ENCODE measurements around the gene RAB24.
A peak's percentile ranks its signal among the peaks of the same experiment; 100 is the strongest.

Gene RAB24

GRCh38 chr5:177330991-177331842 is 27.7 kb upstream of the RAB24 start:
- Histone ChIP-seq H3K4me1 (ENCODE audit: control insufficient read depth, insufficient read depth, low read length) (peaks cover 4% of the 10 kb centered on the region), H3K36me3 (ENCODE audit: control insufficient read depth, insufficient read depth, low read length) (peaks cover 28% of the 10 kb centered on the region)

GRCh38 chr5:177329883-177330282 is 26.4 kb upstream of the RAB24 start:
- H3K4me3 ChIP-seq (ENCODE audit: low read length): no peak overlapping the region
- peaks cover 19% of the 10 kb centered on the region for H3K36me3 ChIP-seq (ENCODE audit: control insufficient read depth, insufficient read depth, low read length)
- H3K27me3 ChIP-seq (ENCODE audit: control insufficient read depth, insufficient read depth, low read length): no peaks in the 10 kb centered on the region
- H3K9me3 ChIP-seq (ENCODE audit: control insufficient read depth, low read length): no peaks in the 10 kb centered on the region
- H3K4me1 ChIP-seq (ENCODE audit: control insufficient read depth, insufficient read depth, low read length): peaks cover 15% of the 10 kb centered on the region
- H3K9ac ChIP-seq (ENCODE audit: low read length): no peak overlapping the region

More at GRCh38 chr5:177330991-177331842, 27.7 kb upstream of the RAB24 start:
- no peaks in the 10 kb centered on the region for H3K9me3 ChIP-seq (ENCODE audit: control insufficient read depth, low read length)
- no peaks in the 10 kb centered on the region for H3K27me3 ChIP-seq (ENCODE audit: control insufficient read depth, insufficient read depth, low read length)
- H3K4me3 ChIP-seq (ENCODE audit: low read length): no peak overlapping the region
- no peak overlapping the region for H3K9ac ChIP-seq (ENCODE audit: low read length)

- no peak overlapping the region for H3K4me3 ChIP-seq (ENCODE audit: low read length)
- no peaks in the 10 kb centered on the region for H3K9me3 ChIP-seq (ENCODE audit: control insufficient read depth, low read length)
- H3K9ac ChIP-seq (ENCODE audit: low read length): no peak overlapping the region
- no peaks in the 10 kb centered on the region for H3K27me3 ChIP-seq (ENCODE audit: control insufficient read depth, insufficient read depth, low read length)
- H3K4me1 ChIP-seq (ENCODE audit: control insufficient read depth, insufficient read depth, low read length): peaks cover 15% of the 10 kb centered on the region
- peaks cover 10% of the 10 kb centered on the region for H3K36me3 ChIP-seq (ENCODE audit: control insufficient read depth, insufficient read depth, low read length)
Measured at GRCh38 chr5:177328545-177329231, 25.2 kb upstream of the RAB24 start.

- Histone ChIP-seq H3K9ac (ENCODE audit: low read length) (peak overlapping the region; percentile 15), H3K9me3 (ENCODE audit: control insufficient read depth, low read length) (no peaks in the 10 kb centered on the region), H3K36me3 (ENCODE audit: control insufficient read depth, insufficient read depth, low read length) (peaks cover 3% of the 10 kb centered on the region), H3K4me1 (ENCODE audit: control insufficient read depth, insufficient read depth, low read length) (peaks cover 15% of the 10 kb centered on the region), H3K4me3 (ENCODE audit: low read length) (no peak overlapping the region), H3K27me3 (ENCODE audit: control insufficient read depth, insufficient read depth, low read length) (no peaks in the 10 kb centered on the region)
Measured at GRCh38 chr5:177327539-177328522, 24.3 kb upstream of the RAB24 start.

GRCh38 chr5:177325868-177326381 is 22.4 kb upstream of the RAB24 start:
- Histone ChIP-seq H3K9ac (ENCODE audit: low read length) (peak overlapping the region; percentile 31), H3K36me3 (ENCODE audit: control insufficient read depth, insufficient read depth, low read length) (no peaks in the 10 kb centered on the region), H3K27me3 (ENCODE audit: control insufficient read depth, insufficient read depth, low read length) (no peaks in the 10 kb centered on the region), H3K4me1 (ENCODE audit: control insufficient read depth, insufficient read depth, low read length) (peaks cover 15% of the 10 kb centered on the region), H3K9me3 (ENCODE audit: control insufficient read depth, low read length) (no peaks in the 10 kb centered on the region), H3K4me3 (ENCODE audit: low read length) (no peak overlapping the region)

- H3K9ac ChIP-seq (ENCODE audit: low read length): no peak overlapping the region
- no peak overlapping the region for H3K4me3 ChIP-seq (ENCODE audit: low read length)
- H3K36me3 ChIP-seq (ENCODE audit: control insufficient read depth, insufficient read depth, low read length): no peaks in the 10 kb centered on the region
- peaks cover 7% of the 10 kb centered on the region for H3K4me1 ChIP-seq (ENCODE audit: control insufficient read depth, insufficient read depth, low read length)
- no peaks in the 10 kb centered on the region for H3K27me3 ChIP-seq (ENCODE audit: control insufficient read depth, insufficient read depth, low read length)
- H3K9me3 ChIP-seq (ENCODE audit: control insufficient read depth, low read length): no peaks in the 10 kb centered on the region
Measured at GRCh38 chr5:177320879-177321278, 17.4 kb upstream of the RAB24 start.

GRCh38 chr5:177319913-177320588 is 16.5 kb upstream of the RAB24 start:
- Histone ChIP-seq H3K4me3 (ENCODE audit: low read length) (no peak overlapping the region), H3K9ac (ENCODE audit: low read length) (no peak overlapping the region), H3K4me1 (ENCODE audit: control insufficient read depth, insufficient read depth, low read length) (no peaks in the 10 kb centered on the region), H3K27me3 (ENCODE audit: control insufficient read depth, insufficient read depth, low read length) (no peaks in the 10 kb centered on the region), H3K36me3 (ENCODE audit: control insufficient read depth, insufficient read depth, low read length) (no peaks in the 10 kb centered on the region), H3K9me3 (ENCODE audit: control insufficient read depth, low read length) (no peaks in the 10 kb centered on the region)

- H3K27me3 ChIP-seq (ENCODE audit: control insufficient read depth, insufficient read depth, low read length): no peaks in the 10 kb centered on the region
- no peak overlapping the region for H3K9ac ChIP-seq (ENCODE audit: low read length)
- no peaks in the 10 kb centered on the region for H3K36me3 ChIP-seq (ENCODE audit: control insufficient read depth, insufficient read depth, low read length)
- no peaks in the 10 kb centered on the region for H3K9me3 ChIP-seq (ENCODE audit: control insufficient read depth, low read length)
- H3K4me1 ChIP-seq (ENCODE audit: control insufficient read depth, insufficient read depth, low read length): peaks cover under 1% of the 10 kb centered on the region
- H3K4me3 ChIP-seq (ENCODE audit: low read length): no peak overlapping the region
Measured at GRCh38 chr5:177317959-177318377, 14.4 kb upstream of the RAB24 start.

- Histone ChIP-seq H3K36me3 (ENCODE audit: control insufficient read depth, insufficient read depth, low read length) (no peaks in the 10 kb centered on the region), H3K9ac (ENCODE audit: low read length) (no peak overlapping the region), H3K27me3 (ENCODE audit: control insufficient read depth, insufficient read depth, low read length) (no peaks in the 10 kb centered on the region), H3K4me3 (ENCODE audit: low read length) (no peak overlapping the region), H3K9me3 (ENCODE audit: control insufficient read depth, low read length) (no peaks in the 10 kb centered on the region), H3K4me1 (ENCODE audit: control insufficient read depth, insufficient read depth, low read length) (peaks cover 8% of the 10 kb centered on the region)
Measured at GRCh38 chr5:177316005-177316404, 12.5 kb upstream of the RAB24 start.

- Histone ChIP-seq H3K9ac (ENCODE audit: low read length) (no peak overlapping the region), H3K4me1 (ENCODE audit: control insufficient read depth, insufficient read depth, low read length) (peaks cover 13% of the 10 kb centered on the region), H3K9me3 (ENCODE audit: control insufficient read depth, low read length) (no peaks in the 10 kb centered on the region), H3K4me3 (ENCODE audit: low read length) (no peak overlapping the region), H3K27me3 (ENCODE audit: control insufficient read depth, insufficient read depth, low read length) (no peaks in the 10 kb centered on the region), H3K36me3 (ENCODE audit: control insufficient read depth, insufficient read depth, low read length) (no peaks in the 10 kb centered on the region)
Measured at GRCh38 chr5:177315411-177315810, 11.9 kb upstream of the RAB24 start.

Measured in mucosa of stomach (tissue), 1 donor.